OCI-LY1 (cell line): ENCODE measurements around the gene E2F4.

Experiments
- H2AFZ ChIP-seq: fragments of 200-600 bp; sonication (generic), shearing (Covaris generic); 2 replicates; pipeline ENCODE4 v1.6.0; 2014; ENCODE audit warnings: antibody characterized with exemption, mild to moderate bottlenecking, low read length
- H3F3A ChIP-seq: fragments of 200-600 bp; sonication (generic), shearing (Covaris generic); 2 replicates; pipeline ENCODE4 v1.6.0; 2014; ENCODE audit warnings: mild to moderate bottlenecking, antibody characterized with exemption, low read length, moderate library complexity; ENCODE audit not compliant: insufficient read depth
- H3K27ac ChIP-seq: fragments of 200-600 bp; sonication (generic); 2 replicates; pipeline ENCODE4 v1.5.1; 2014; ENCODE audit warnings: low read length, mixed run types, mild to moderate bottlenecking, low read depth; ENCODE audit not compliant: poor library complexity, severe bottlenecking
- H3K27me3 ChIP-seq: fragments of 200-600 bp; sonication (generic); 2 replicates; pipeline ENCODE4 v1.6.0; 2014; ENCODE audit warnings: antibody characterized with exemption, mild to moderate bottlenecking, low read length, moderate library complexity; ENCODE audit not compliant: insufficient read depth
- H3K36me3 ChIP-seq: fragments of 200-600 bp; sonication (generic); 2 replicates; pipeline ENCODE4 v1.6.1; 2014; ENCODE audit warnings: mild to moderate bottlenecking, antibody characterized with exemption, low read length, moderate library complexity, mixed read lengths; ENCODE audit not compliant: insufficient read depth
- H3K4me1 ChIP-seq: fragments of 200-600 bp; sonication (generic); 2 replicates; pipeline ENCODE4 v1.5.1; 2014; ENCODE audit warnings: mild to moderate bottlenecking, low read length, moderate library complexity; ENCODE audit not compliant: insufficient read depth, severe bottlenecking
- H3K4me2 ChIP-seq: fragments of 200-600 bp; sonication (generic), shearing (Covaris generic); 2 replicates; pipeline ENCODE4 v1.6.1; 2014; ENCODE audit warnings: low read length
- H3K4me3 ChIP-seq: fragments of 200-600 bp; sonication (generic); 2 replicates; pipeline ENCODE4 v1.5.1; 2014; ENCODE audit warnings: low read length, low read depth, mild to moderate bottlenecking, mixed read lengths; ENCODE audit not compliant: poor library complexity, severe bottlenecking
- H3K79me2 ChIP-seq: fragments of 200-600 bp; shearing (Covaris generic); 2 replicates; pipeline ENCODE4 v1.6.1; 2016; ENCODE audit warnings: mixed run types, low read length, mixed read lengths; ENCODE audit not compliant: insufficient read depth
- H3K9ac ChIP-seq: fragments of 200-600 bp; sonication (generic), shearing (Covaris generic); 2 replicates; pipeline ENCODE4 v1.6.1; 2014; ENCODE audit warnings: mild to moderate bottlenecking, low read length, mixed read lengths
- H3K9me2 ChIP-seq: fragments of 200-600 bp; sonication (generic), shearing (Covaris generic); 2 replicates; pipeline ENCODE4 v1.6.1; 2014; ENCODE audit warnings: low read depth, mild to moderate bottlenecking, low read length, mixed read lengths
- H3K9me3 ChIP-seq: fragments of 200-600 bp; shearing (Covaris generic); 2 replicates; pipeline ENCODE4 v1.6.1; 2014; ENCODE audit warnings: low read length, mixed read lengths
- H4K20me1 ChIP-seq: fragments of 200-600 bp; sonication (generic), shearing (Covaris generic); 2 replicates; pipeline ENCODE4 v1.6.0; 2016; ENCODE audit warnings: mild to moderate bottlenecking, low read length; ENCODE audit not compliant: insufficient read depth
- EZH2 ChIP-seq: fragments of 200-600 bp; sonication (generic), shearing (Covaris generic); IDR thresholded peaks from 2 replicates; pipeline ENCODE4 v1.8.0; 2017; ENCODE audit warnings: borderline replicate concordance, mixed run types, mild to moderate bottlenecking, antibody characterized with exemption, low read length, moderate library complexity, mixed read lengths
- TF ChIP-seq, protein P1 (sequence below): fragments of 200-600 bp; sonication (generic), shearing (Covaris generic); IDR thresholded peaks from 2 replicates; pipeline ENCODE4 v1.5.1; 2017; ENCODE audit warnings: mild to moderate bottlenecking, antibody characterized with exemption, low read length, moderate library complexity, mixed read lengths

Gene E2F4

DNA sequence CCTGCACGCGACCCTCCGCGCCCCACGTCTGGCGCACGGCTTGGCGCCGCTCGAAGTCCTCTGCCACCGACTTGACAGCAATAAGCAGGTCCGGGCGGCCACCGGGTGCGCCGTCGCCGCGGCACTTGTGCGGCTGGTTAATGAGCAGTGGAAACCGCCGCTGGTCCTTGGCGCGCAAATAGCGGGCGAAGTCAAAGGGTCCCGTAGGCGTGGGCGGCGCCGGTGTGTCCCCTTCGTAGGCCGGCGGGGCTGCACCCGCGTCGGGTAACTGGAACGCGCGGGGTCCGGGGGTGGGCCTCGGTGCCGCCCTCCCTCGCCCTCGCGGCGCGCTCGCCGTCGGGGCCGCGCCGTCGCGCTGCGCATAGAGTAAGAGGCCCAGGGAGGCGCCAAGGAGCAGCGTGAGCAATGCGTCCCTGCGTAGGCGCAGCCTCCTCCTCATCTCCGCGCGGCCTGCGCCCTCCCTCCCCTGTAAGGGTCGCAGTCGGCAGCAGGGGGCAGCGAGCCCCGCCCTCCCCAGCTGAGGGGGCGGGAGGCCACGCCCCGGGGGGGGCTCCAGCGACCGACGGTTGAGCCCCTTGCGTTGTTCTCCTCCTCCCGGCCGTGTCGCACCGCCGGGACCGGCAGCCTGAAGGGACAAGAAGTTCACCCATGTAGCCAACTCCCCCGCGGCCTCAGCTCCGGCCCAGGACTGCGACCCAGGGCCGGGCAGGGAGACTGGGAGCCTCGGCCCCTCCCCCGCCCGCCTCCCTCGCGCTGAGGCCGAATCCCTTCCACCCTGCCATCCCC, 41.7 kb upstream of the E2F4 start:
- Histone ChIP-seq H3K4me2 (peak overlapping the region; percentile 48), H4K20me1 (no peaks in the 10 kb centered on the region), H3K27ac (no peak overlapping the region), H3K4me3 (peak overlapping the region; percentile 28), H2AFZ (no peak overlapping the region), H3K4me1 (peaks cover 7% of the 10 kb centered on the region), H3K79me2 (no peaks in the 10 kb centered on the region), H3K36me3 (peaks cover 32% of the 10 kb centered on the region), H3K9ac (no peak overlapping the region; the same call in 1 of the 2 replicates), H3K9me2 (no peaks in the 10 kb centered on the region), H3K9me3 (no peaks in the 10 kb centered on the region), H3K27me3 (no peaks in the 10 kb centered on the region), H3F3A (no peaks in the 10 kb centered on the region)
- TF ChIP-seq EZH2, result no peak
- TF ChIP-seq, protein P1, sequence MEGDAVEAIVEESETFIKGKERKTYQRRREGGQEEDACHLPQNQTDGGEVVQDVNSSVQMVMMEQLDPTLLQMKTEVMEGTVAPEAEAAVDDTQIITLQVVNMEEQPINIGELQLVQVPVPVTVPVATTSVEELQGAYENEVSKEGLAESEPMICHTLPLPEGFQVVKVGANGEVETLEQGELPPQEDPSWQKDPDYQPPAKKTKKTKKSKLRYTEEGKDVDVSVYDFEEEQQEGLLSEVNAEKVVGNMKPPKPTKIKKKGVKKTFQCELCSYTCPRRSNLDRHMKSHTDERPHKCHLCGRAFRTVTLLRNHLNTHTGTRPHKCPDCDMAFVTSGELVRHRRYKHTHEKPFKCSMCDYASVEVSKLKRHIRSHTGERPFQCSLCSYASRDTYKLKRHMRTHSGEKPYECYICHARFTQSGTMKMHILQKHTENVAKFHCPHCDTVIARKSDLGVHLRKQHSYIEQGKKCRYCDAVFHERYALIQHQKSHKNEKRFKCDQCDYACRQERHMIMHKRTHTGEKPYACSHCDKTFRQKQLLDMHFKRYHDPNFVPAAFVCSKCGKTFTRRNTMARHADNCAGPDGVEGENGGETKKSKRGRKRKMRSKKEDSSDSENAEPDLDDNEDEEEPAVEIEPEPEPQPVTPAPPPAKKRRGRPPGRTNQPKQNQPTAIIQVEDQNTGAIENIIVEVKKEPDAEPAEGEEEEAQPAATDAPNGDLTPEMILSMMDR, result no peak

- Histone ChIP-seq H3K27me3 (no peaks in the 10 kb centered on the region), H3K79me2 (no peaks in the 10 kb centered on the region), H3K9me2 (no peaks in the 10 kb centered on the region), H3K9ac (no peak within 1 kb of the TSS; the same call in 1 of the 2 replicates), H3K4me2 (peak within 1 kb of the TSS; percentile 48), H4K20me1 (no peaks in the 10 kb centered on the region), H2AFZ (no peak within 1 kb of the TSS), H3K9me3 (no peaks in the 10 kb centered on the region), H3F3A (no peaks in the 10 kb centered on the region), H3K36me3 (peaks cover 26% of the 10 kb centered on the region), H3K4me1 (peaks cover 7% of the 10 kb centered on the region), H3K4me3 (peak within 1 kb of the TSS; percentile 28), H3K27ac (no peak within 1 kb of the TSS)
- no peak for TF ChIP-seq EZH2
- TF ChIP-seq, protein P1, result no peak
These were observed 41.0 kb upstream of the E2F4 start, which contains the start of gene B3GNT9 for GRCh38 chr16:67150833-67151396. Gene B3GNT9, minus strand, starts transcription at chr16:67150998. Its CDS starts 513 bp downstream, at chr16:67150485.

GRCh38 chr16:67151431-67152097, 40.4 kb upstream of the E2F4 start:
- H3F3A ChIP-seq, result no peaks in the 10 kb centered on the region
- no peak overlapping the region for H3K4me2 ChIP-seq
- H3K4me3 ChIP-seq, result no peak overlapping the region
- peaks cover 25% of the 10 kb centered on the region for H3K36me3 ChIP-seq
- H3K4me1 ChIP-seq, result peaks cover 7% of the 10 kb centered on the region
- no peaks in the 10 kb centered on the region for H3K9me2 ChIP-seq
- no peak overlapping the region for H3K27ac ChIP-seq
- H3K9ac ChIP-seq, result no peak overlapping the region
- no peaks in the 10 kb centered on the region for H3K9me3 ChIP-seq
- no peaks in the 10 kb centered on the region for H3K79me2 ChIP-seq
- H2AFZ ChIP-seq, result no peak overlapping the region
- TF ChIP-seq, protein P1, result no peak
- no peak for TF ChIP-seq EZH2
- no peaks in the 10 kb centered on the region for H3K27me3 ChIP-seq
- no peaks in the 10 kb centered on the region for H4K20me1 ChIP-seq
